Panc1 (cell line): Measurements from ENCODE around the gene ARHGAP6.

Experiments used
- POLR2AphosphoS5 ChIP-seq: IDR thresholded peaks from 2 replicates; pipeline ENCODE4 v1.6.1; 2012; ENCODE audit warnings: mild to moderate bottlenecking, low read depth, low read length, moderate library complexity
- SIN3A ChIP-seq: IDR thresholded peaks from 2 replicates; pipeline ENCODE4 v1.6.1; 2012; ENCODE audit warnings: low read depth, mild to moderate bottlenecking, low read length, moderate library complexity, borderline replicate concordance; ENCODE audit not compliant: insufficient read depth
- TCF7L2 ChIP-seq: IDR thresholded peaks from 2 replicates; pipeline ENCODE4 v1.6.1; 2011; ENCODE audit warnings: mild to moderate bottlenecking, low read depth, low read length, inconsistent platforms
- TF ChIP-seq, protein P1 (sequence below): fragments of 450-650 bp; IDR thresholded peaks from 2 replicates; pipeline ENCODE4 v1.5.1; 2017; ENCODE audit warnings: mild to moderate bottlenecking

DNA sequence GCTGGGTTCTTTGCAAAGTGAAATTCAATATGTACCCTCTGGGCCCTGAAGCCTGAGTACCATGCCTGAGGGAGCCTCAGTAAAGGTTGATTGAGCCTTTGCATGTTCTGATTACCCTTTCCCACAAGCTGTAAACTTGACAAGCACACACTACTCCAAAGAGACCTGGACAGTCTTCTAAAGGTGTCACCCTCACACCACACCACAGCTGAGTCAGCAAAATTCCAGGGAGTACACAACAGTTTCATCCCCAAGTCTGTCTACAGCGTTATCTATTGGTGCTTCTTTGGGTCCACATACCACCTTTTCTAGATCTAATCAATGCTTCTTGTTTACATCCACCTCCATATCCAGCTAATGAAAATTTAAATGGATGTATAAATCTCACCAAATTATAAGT is 191.7 kb downstream of the ARHGAP6 start:
- TF ChIP-seq, protein P1, sequence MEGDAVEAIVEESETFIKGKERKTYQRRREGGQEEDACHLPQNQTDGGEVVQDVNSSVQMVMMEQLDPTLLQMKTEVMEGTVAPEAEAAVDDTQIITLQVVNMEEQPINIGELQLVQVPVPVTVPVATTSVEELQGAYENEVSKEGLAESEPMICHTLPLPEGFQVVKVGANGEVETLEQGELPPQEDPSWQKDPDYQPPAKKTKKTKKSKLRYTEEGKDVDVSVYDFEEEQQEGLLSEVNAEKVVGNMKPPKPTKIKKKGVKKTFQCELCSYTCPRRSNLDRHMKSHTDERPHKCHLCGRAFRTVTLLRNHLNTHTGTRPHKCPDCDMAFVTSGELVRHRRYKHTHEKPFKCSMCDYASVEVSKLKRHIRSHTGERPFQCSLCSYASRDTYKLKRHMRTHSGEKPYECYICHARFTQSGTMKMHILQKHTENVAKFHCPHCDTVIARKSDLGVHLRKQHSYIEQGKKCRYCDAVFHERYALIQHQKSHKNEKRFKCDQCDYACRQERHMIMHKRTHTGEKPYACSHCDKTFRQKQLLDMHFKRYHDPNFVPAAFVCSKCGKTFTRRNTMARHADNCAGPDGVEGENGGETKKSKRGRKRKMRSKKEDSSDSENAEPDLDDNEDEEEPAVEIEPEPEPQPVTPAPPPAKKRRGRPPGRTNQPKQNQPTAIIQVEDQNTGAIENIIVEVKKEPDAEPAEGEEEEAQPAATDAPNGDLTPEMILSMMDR = no peak
- no peak for TF ChIP-seq POLR2AphosphoS5
- no peak for TF ChIP-seq TCF7L2
- TF ChIP-seq SIN3A = no peak
